K562 (cell line): ENCODE measurements around the gene MICU1. TPM values are rescaled to one million over a fixed set of nuclear protein-coding genes. Genes with fewer than 3 reads are reported as not detected.
"Not testable (repeated sequence)": the region's sequence is repeated elsewhere in the genome, so short reads cannot be mapped to it uniquely, and the experiment has no call there.

ENCODE experiments used
- ATAC-seq: fragments of 200-7000 bp; cut with Tn5 transposase; 3 replicates; pipeline ENCODE4 v1.9.1; 2020; ENCODE audit warnings: moderate library complexity
- BruUV-seq: library from RNA; stranded (reverse); fragments of 400-500 nt; replicated peaks from 2 replicates; lab custom pipeline; 2021; lab: Mats Ljungman, UMichigan
- CTCF ChIA-PET: fragments of 300-600 bp; formaldehyde crosslinking; extraction: SDS; loops from one replicate; lab custom pipeline; 2021; ENCODE audit warnings: low intra/inter-chr PET ratio; lab: Yijun Ruan, JAX
- POLR2A ChIA-PET: fragments of 300-600, 350-650 bp; sonication (Branson Sonifier 250); formaldehyde crosslinking; extraction: SDS; loops from one replicate; lab custom pipeline; 2021; ENCODE audit warnings: antibody characterized with exemption, inconsistent platforms; lab: Yijun Ruan, JAX
- DNase-seq, 4 experiments: peaks; one replicate each; pipeline versions ENCODE4 v3.0.0 to v3.0.0-alpha.2; 2011 to 2018; ENCODE audit warnings: low spot score in 3 of 4, mixed read lengths in 3 of 4; ENCODE audit errors: extremely low read depth in 1 of 4
- FAIRE-seq: peaks from 2 replicates; lab custom pipeline; 2011; peaks lifted over from hg19 to GRCh38; lab: Jason Lieb, UNC
- H2AFZ ChIP-seq: 2 replicates; pipeline ENCODE4 v1.6.0; 2011; ENCODE audit warnings: low read depth, low read length, control low read depth, inconsistent platforms
- H3K27ac ChIP-seq: fragments of 200-600 bp; 3 replicates; pipeline ENCODE4 v1.8.0; 2011; ENCODE audit warnings: low read depth, mild to moderate bottlenecking, control low read depth, inconsistent platforms, low read length, moderate library complexity, mixed read lengths; ENCODE audit errors: extremely low read depth
- H3K27me3 ChIP-seq, 2 experiments: fragments of 300-600 bp in 1 of 2; 2 replicates in 1 of 2; 3 replicates in 1 of 2; pipeline versions ENCODE4 v1.6.0 to v1.8.0; 2011; ENCODE audit warnings: inconsistent platforms in 2 of 2, low read length in 2 of 2, mild to moderate bottlenecking in 1 of 2, mixed read lengths in 1 of 2, moderate library complexity in 1 of 2; ENCODE audit not compliant: control insufficient read depth in 2 of 2, insufficient read depth in 2 of 2
- H3K36me3 ChIP-seq: fragments of 300-600 bp; 3 replicates; pipeline ENCODE4 v1.8.0; 2011; ENCODE audit warnings: mild to moderate bottlenecking, low read length, inconsistent platforms; ENCODE audit not compliant: control insufficient read depth, insufficient read depth
- H3K4me1 ChIP-seq, 2 experiments: fragments of 200-600 bp in 1 of 2; replicated peaks in 1 of 2; 2 replicates in 1 of 2; 3 replicates in 1 of 2; pipeline versions ENCODE4 v1.5.1 to v1.8.0; 2011; ENCODE audit warnings: inconsistent platforms in 2 of 2, low read length in 2 of 2, mild to moderate bottlenecking in 1 of 2, mixed read lengths in 1 of 2, moderate library complexity in 1 of 2; ENCODE audit not compliant: control insufficient read depth in 2 of 2, insufficient read depth in 2 of 2
- H3K4me2 ChIP-seq: 2 replicates; pipeline ENCODE4 v1.6.1; 2011; ENCODE audit warnings: low read length, control low read depth, inconsistent platforms, mixed read lengths; ENCODE audit not compliant: insufficient read depth
- H3K4me3 ChIP-seq: fragments of 200-600 bp; sonication (generic), shearing (Covaris generic); 2 replicates; pipeline ENCODE4 v1.5.1; 2016; ENCODE audit warnings: control low read depth, inconsistent platforms
- H3K79me2 ChIP-seq: fragments of 200-600 bp; 3 replicates; pipeline ENCODE4 v1.8.0; 2011; ENCODE audit warnings: low read length, inconsistent platforms; ENCODE audit not compliant: control insufficient read depth, insufficient read depth
- H3K9ac ChIP-seq, 2 experiments: 2 replicates each; pipeline versions ENCODE4 v1.6.0 to v1.6.1; 2011; ENCODE audit warnings: low read depth in 2 of 2, low read length in 2 of 2, control low read depth in 1 of 2, inconsistent platforms in 1 of 2, mild to moderate bottlenecking in 1 of 2, mixed read lengths in 1 of 2; ENCODE audit not compliant: insufficient read depth in 1 of 2
- H3K9me1 ChIP-seq: one replicate; pipeline ENCODE4 v1.6.0; 2011; ENCODE audit warnings: inconsistent platforms, mild to moderate bottlenecking, low read length, moderate library complexity; ENCODE audit not compliant: control insufficient read depth, insufficient read depth
- H3K9me3 ChIP-seq: replicated peaks from 2 replicates; pipeline ENCODE4 v1.5.1; 2011; ENCODE audit warnings: low read depth, low read length, inconsistent platforms; ENCODE audit not compliant: control insufficient read depth, insufficient read depth
- H4K20me1 ChIP-seq: replicated peaks from 2 replicates; pipeline ENCODE4 v1.6.1; 2011; ENCODE audit warnings: low read length, inconsistent platforms, mixed read lengths; ENCODE audit not compliant: control insufficient read depth, insufficient read depth
- CCAR2 ChIP-seq: fragments of 200-400 bp; formaldehyde crosslinking; IDR thresholded peaks from 2 replicates; pipeline ENCODE4 v1.6.1; 2017; ENCODE audit warnings: mild to moderate bottlenecking, low read depth, low read length
- SMARCA4 ChIP-seq: fragments of 450-650 bp; IDR thresholded peaks from 2 replicates; pipeline ENCODE4 v1.6.1; 2016
- WGBS: fragments of 100-300 bp; shearing (Covaris generic); methylation state at CpG from one replicate; pipeline ENCODE4 v1.1.6; 2016; ENCODE audit warnings: low coverage, mixed read lengths; ENCODE audit not compliant: insufficient coverage; ENCODE audit errors: missing lambda C conversion rate; 5-methylcytosine and 5-hydroxymethylcytosine counted together
- in situ Hi-C: fragments of 300-500 bp; cut with MboI; formaldehyde crosslinking; loops from 4 replicates; pipeline ENCODE4 v1.15.0; 2018; ENCODE audit warnings: inconsistent platforms, mixed read lengths
- intact Hi-C: fragments of 100-400 bp; cut with micrococcal nuclease; formaldehyde crosslinking; loops from 2 replicates; pipeline ENCODE4 v1.14.2; 2022
- polyA plus RNA-seq, 8 experiments: library from polyadenylated mRNA; depleted of rRNA in 4 of 8; stranded (reverse) in 5 of 8; unstranded in 3 of 8; fragments of >200 nt; fragmentation: Nextera tagmentation in 2 of 8; fragmentation: Illumina TruSeq in 1 of 8; extraction: Ambion mirVana in 2 of 8; extraction: Trizol in 1 of 8; gene quantifications; 2 replicates each; pipeline versions ENCODE4 v1.2.1 to v1.2.3, GENCODE V29; 2011 to 2014; ENCODE audit warnings: inconsistent platforms in 1 of 8, missing spikeins in 1 of 8
- total RNA-seq, 7 experiments: library from RNA; depleted of rRNA in 6 of 7; stranded (reverse); fragments of >200 nt in 6 of 7; fragmentation: Illumina TruSeq in 2 of 7; extraction: Trizol in 2 of 7; gene quantifications; 2 replicates each; pipeline versions ENCODE4 v1.2.1 to v1.2.3, GENCODE V29; 2011 to 2021; ENCODE audit warnings: low replicate concordance in 1 of 7

MICU1 gene
- total and polyA plus RNA-seq, 9 of the 15 experiments (the other 6 are each of a cell fraction or from before 2014, with no cell fraction given): 29.3 to 76.8 (median 48.4) TPM

DNA sequence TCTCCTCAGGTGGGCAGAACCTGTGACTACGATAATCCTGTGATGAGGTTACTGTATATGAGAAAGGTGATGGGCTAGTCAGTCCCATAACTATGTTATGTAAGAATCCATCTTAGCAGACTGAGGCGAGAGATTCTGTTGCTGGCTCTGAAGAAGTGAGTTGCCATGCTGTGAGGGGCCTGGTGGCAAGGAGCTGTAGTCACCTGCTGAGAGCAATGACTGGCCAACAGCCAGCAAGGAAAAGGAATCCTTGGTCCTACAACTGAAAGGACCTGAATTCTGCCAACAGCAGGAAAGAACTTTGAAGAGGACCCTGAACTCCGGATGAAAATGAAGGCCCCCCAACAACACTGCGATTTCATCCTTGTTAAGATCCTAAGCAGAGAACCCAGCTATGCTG is 240.2 kb downstream of the MICU1 start:
- Histone ChIP-seq H3K27me3 (no peaks in the 10 kb centered on the region), H3K79me2 (no peaks in the 10 kb centered on the region), H2AFZ (no peak overlapping the region), H3K9me1 (no peaks in the 10 kb centered on the region), H3K36me3 (0 out of 3 replicates have a peak, but pooled peaks cover 2% of the 10 kb centered on the region), H3K4me3 (no peak overlapping the region), H3K9me3 (no peaks in the 10 kb centered on the region), H3K4me1 (peaks cover 0 to 10% of the 10 kb centered on the region in 2 experiments; a peak in 2 of 5 replicates), H3K9ac (no peak overlapping the region), H3K27ac (no peak overlapping the region), H4K20me1 (no peaks in the 10 kb centered on the region), H3K4me2 (no peak overlapping the region)
- in situ Hi-C loops: no loop called here
- no peak for TF ChIP-seq SMARCA4
- no peak for TF ChIP-seq CCAR2
- intact Hi-C loops: no loop called here
- WGBS: 84% methylated on average over 4 of the region's 4 CpGs
- ATAC-seq (no peak), DNase-seq (no peak), FAIRE-seq (no peak)
- ChIA-PET POLR2A (interaction anchor here (1.4 kb wide), 1 partner anchor 10 kb away, joined by 3 read pairs; no protein-coding TSS in a partner anchor), CTCF (no interaction called here)
- no TSS peak for BruUV-seq

DNA sequence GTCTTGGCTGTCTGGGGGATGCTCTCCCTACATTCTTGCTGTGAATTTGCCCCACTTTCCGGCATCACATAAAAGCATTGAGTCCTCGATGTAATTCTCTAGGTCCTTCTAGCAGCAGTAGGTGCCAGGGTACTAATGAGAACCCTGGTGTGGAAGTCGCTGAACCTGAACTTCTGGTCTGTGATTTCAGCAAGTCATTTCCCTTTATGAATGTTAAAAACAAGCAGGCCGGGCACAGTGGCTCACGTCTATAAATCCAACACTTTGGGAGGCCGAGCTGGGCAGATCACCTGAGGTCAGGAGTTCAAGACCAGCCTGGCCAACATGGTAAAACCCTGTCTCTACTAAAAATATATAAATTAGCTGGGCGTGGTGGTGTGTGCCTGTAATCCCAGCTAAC is 240.9 kb downstream of the MICU1 start:
- H3K4me3 ChIP-seq, H3K27ac ChIP-seq, intact Hi-C loops, H3K9me1 ChIP-seq, H3K4me2 ChIP-seq, BruUV-seq, FAIRE-seq, H3K9me3 ChIP-seq, CTCF ChIA-PET, ATAC-seq, H3K36me3 ChIP-seq, H2AFZ ChIP-seq, H3K4me1 ChIP-seq, H3K79me2 ChIP-seq, DNase-seq, H3K27me3 ChIP-seq, in situ Hi-C loops, H4K20me1 ChIP-seq, H3K9ac ChIP-seq: not testable (repeated sequence)
- POLR2A ChIA-PET: interaction anchor here (0.6 to 1.4 kb wide), 3 partner anchors 9 to 322 kb away, joined by 3 read pairs; no protein-coding TSS in a partner anchor
- WGBS: 69% methylated on average over 7 of the region's 7 CpGs
